Gastroesophageal sphincter (tissue), 4 donors: ENCODE data around the gene HK2. TPM values are rescaled to one million over a fixed set of nuclear protein-coding genes. Genes with fewer than 3 reads are reported as not detected.

Experiments used
- ATAC-seq: fragments of 150-250 bp; one replicate; pipeline ENCODE4 v1.9.1; 2016; ENCODE audit warnings: mild to moderate bottlenecking, moderate library complexity
- H3K27ac ChIP-seq, 4 donors: fragments of 200-600 bp; sonication (generic) in 3 of 4; 1 replicate in 3 of 4; 2 replicates in 1 of 4; pipeline ENCODE4 v1.5.1; 2016 to 2019
- H3K27me3 ChIP-seq: fragments of 200-600 bp; sonication (generic); one replicate; pipeline ENCODE4 v1.5.1; 2019
- H3K36me3 ChIP-seq, 2 donors: fragments of 200-600 bp; sonication (generic); one replicate each; pipeline ENCODE4 v1.5.1; 2019; ENCODE audit warnings: control low read depth in 1 of 2
- H3K4me1 ChIP-seq, 3 donors: fragments of 200-600 bp; sonication (generic); 1 replicate in 2 of 3; 2 replicates in 1 of 3; pipeline ENCODE4 v1.5.1; 2016 to 2019; ENCODE audit warnings: control low read depth in 2 of 3
- H3K4me3 ChIP-seq, 2 donors: fragments of 200-600 bp; sonication (generic); one replicate each; pipeline ENCODE4 v1.5.1; 2019; ENCODE audit warnings: mild to moderate bottlenecking in 1 of 2, moderate library complexity in 1 of 2
- H3K9me3 ChIP-seq, 3 donors: fragments of 200-600 bp; sonication (generic); one replicate each; pipeline ENCODE4 v1.5.1; 2017 to 2019; ENCODE audit warnings: control low read depth in 2 of 3
- EP300 ChIP-seq: sonication (generic); formaldehyde crosslinking; IDR thresholded peaks from one replicate; pipeline ENCODE4 v1.6.1; 2017; ENCODE audit warnings: antibody characterized with exemption, mild to moderate bottlenecking
- POLR2A ChIP-seq, 2 donors: fragments of 450-650 bp; IDR thresholded peaks; one replicate each; pipeline ENCODE4 v1.6.1; 2017; ENCODE audit warnings: antibody characterized with exemption in 2 of 2, mild to moderate bottlenecking in 2 of 2, moderate library complexity in 1 of 2
- POLR2AphosphoS5 ChIP-seq: sonication (generic); formaldehyde crosslinking; IDR thresholded peaks from one replicate; pipeline ENCODE4 v1.6.1; 2017; ENCODE audit warnings: antibody characterized with exemption
- WGBS, 2 donors: methylation state at CpG; one replicate each; pipeline ENCODE4 v1.1.5; 2018; ENCODE audit warnings: low coverage in 1 of 2; 5-methylcytosine and 5-hydroxymethylcytosine counted together
- total RNA-seq, 4 donors: library from RNA; depleted of rRNA; stranded (reverse); fragments of >200 nt; gene quantifications; one replicate each; pipeline ENCODE4 v1.1.0, GENCODE V29; 2016
- TF ChIP-seq, protein P1 (sequence below), 4 experiments: fragments of 200-600 bp in 2 of 4; fragments of 450-650 bp in 2 of 4; sonication (generic) in 1 of 4; IDR thresholded peaks; one replicate each; pipeline ENCODE4 v1.5.1; 2017 to 2019; ENCODE audit warnings: antibody characterized with exemption in 4 of 4, mild to moderate bottlenecking in 2 of 4, moderate library complexity in 2 of 4

Gene HK2
- total RNA-seq, 4 donors from 2014 or later: 0.82 to 6.1 (median 2.1) TPM

DNA sequence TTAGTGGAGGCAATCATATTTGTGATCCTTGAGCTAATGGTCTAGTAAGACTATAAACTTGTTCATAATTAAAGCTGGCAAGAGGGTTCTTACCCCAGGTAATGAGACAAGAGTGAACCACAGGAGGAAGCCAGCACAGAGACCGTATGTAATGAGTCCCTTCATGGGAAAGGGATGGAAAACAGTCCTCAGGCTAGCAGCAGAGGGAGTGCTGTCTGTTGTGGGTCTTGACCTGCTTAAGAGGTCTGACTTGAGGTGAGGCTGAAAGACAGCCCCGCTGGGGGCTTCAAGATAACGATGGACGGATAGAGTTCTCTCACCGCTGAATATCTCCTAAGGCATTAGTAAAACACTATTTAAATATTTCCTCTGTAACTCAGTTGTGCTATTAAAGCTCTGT is 108.3 kb downstream of the HK2 start:
- TF ChIP-seq POLR2A (IDR thresholded peaks at IDR 0.05): no peak
- TF ChIP-seq EP300: no peak
- TF ChIP-seq, protein P1, sequence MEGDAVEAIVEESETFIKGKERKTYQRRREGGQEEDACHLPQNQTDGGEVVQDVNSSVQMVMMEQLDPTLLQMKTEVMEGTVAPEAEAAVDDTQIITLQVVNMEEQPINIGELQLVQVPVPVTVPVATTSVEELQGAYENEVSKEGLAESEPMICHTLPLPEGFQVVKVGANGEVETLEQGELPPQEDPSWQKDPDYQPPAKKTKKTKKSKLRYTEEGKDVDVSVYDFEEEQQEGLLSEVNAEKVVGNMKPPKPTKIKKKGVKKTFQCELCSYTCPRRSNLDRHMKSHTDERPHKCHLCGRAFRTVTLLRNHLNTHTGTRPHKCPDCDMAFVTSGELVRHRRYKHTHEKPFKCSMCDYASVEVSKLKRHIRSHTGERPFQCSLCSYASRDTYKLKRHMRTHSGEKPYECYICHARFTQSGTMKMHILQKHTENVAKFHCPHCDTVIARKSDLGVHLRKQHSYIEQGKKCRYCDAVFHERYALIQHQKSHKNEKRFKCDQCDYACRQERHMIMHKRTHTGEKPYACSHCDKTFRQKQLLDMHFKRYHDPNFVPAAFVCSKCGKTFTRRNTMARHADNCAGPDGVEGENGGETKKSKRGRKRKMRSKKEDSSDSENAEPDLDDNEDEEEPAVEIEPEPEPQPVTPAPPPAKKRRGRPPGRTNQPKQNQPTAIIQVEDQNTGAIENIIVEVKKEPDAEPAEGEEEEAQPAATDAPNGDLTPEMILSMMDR (IDR thresholded peaks at IDR 0.05): no peak
- TF ChIP-seq POLR2AphosphoS5: no peak
- Histone ChIP-seq H3K36me3 (no peaks in the 10 kb centered on the region), H3K27ac (no peak overlapping the region), H3K9me3 (no peaks in the 10 kb centered on the region), H3K4me3 (no peak overlapping the region), H3K27me3 (no peaks in the 10 kb centered on the region), H3K4me1 (no peaks in the 10 kb centered on the region)
- 55 to 88% methylated on average over 4 to 5 of the region's 5 CpGs for WGBS, 2 donors
- no peak for ATAC-seq

Other genes with a start within 250 kb of the HK2 start
- gene M1AP, start 185.8 kb upstream of the HK2 start, total RNA-seq: under 1 TPM in 1 of 4 donors, not detected in 3; 0.81 TPM
- gene SEMA4F, start 179.9 kb upstream of the HK2 start, total RNA-seq: 10 to 100 TPM in 1 of 4 donors, 1 to 10 TPM in 3; 2.7 to 11.5 (median 3.6) TPM
- 10 to 100 TPM; 17.7 to 34.1 (median 24.8) TPM for gene POLE4, start 124.5 kb downstream of the HK2 start, total RNA-seq